ENCODE data around the gene CCKAR.
A peak's percentile ranks its signal among the peaks of the same experiment; 100 is the strongest.

CCKAR gene

GRCh38 chr4:26454961-26455360, 35.3 kb downstream of the CCKAR start:
- H3K4me3 ChIP-seq (ENCODE audit: low read length) = no peak overlapping the region
- H3K9ac ChIP-seq (ENCODE audit: low read depth, low read length) = no peak overlapping the region
- H3K4me1 ChIP-seq (ENCODE audit: control insufficient read depth, insufficient read depth, low read length) = peaks cover 20% of the 10 kb centered on the region
- no peaks in the 10 kb centered on the region for H3K27me3 ChIP-seq (ENCODE audit: control insufficient read depth, insufficient read depth, low read length)
- H3K9me3 ChIP-seq (replicated peaks; ENCODE audit: low read length) = no peaks in the 10 kb centered on the region
- H3K4me2 ChIP-seq (ENCODE audit: low read length) = no peak overlapping the region
- H3K36me3 ChIP-seq (ENCODE audit: insufficient read depth, low read length) = no peaks in the 10 kb centered on the region

- H3K4me2 ChIP-seq (ENCODE audit: low read length) = no peak overlapping the region
- peaks cover 6% of the 10 kb centered on the region for H3K4me1 ChIP-seq (ENCODE audit: control insufficient read depth, insufficient read depth, low read length)
- H3K9me3 ChIP-seq (replicated peaks; ENCODE audit: low read length) = no peaks in the 10 kb centered on the region
- no peak overlapping the region for H3K9ac ChIP-seq (ENCODE audit: low read depth, low read length)
- no peaks in the 10 kb centered on the region for H3K36me3 ChIP-seq (ENCODE audit: insufficient read depth, low read length)
- H3K4me3 ChIP-seq (ENCODE audit: low read length) = no peak overlapping the region
- no peaks in the 10 kb centered on the region for H3K27me3 ChIP-seq (ENCODE audit: control insufficient read depth, insufficient read depth, low read length)
Measured at GRCh38 chr4:26452565-26453531, 37.4 kb downstream of the CCKAR start.

- no peaks in the 10 kb centered on the region for H3K9me3 ChIP-seq (replicated peaks; ENCODE audit: low read length)
- no peak overlapping the region for H3K4me3 ChIP-seq (ENCODE audit: low read length)
- H3K27me3 ChIP-seq (ENCODE audit: control insufficient read depth, insufficient read depth, low read length) = no peaks in the 10 kb centered on the region
- H3K4me1 ChIP-seq (ENCODE audit: control insufficient read depth, insufficient read depth, low read length) = peaks cover 3% of the 10 kb centered on the region
- no peak overlapping the region for H3K4me2 ChIP-seq (ENCODE audit: low read length)
- H3K36me3 ChIP-seq (ENCODE audit: insufficient read depth, low read length) = no peaks in the 10 kb centered on the region
- H3K9ac ChIP-seq (ENCODE audit: low read depth, low read length) = no peak overlapping the region
Measured at GRCh38 chr4:26451597-26451996, 38.7 kb downstream of the CCKAR start.

GRCh38 chr4:26450418-26450817, 39.9 kb downstream of the CCKAR start:
- H3K36me3 ChIP-seq (ENCODE audit: insufficient read depth, low read length) = no peaks in the 10 kb centered on the region
- H3K9ac ChIP-seq (ENCODE audit: low read depth, low read length) = no peak overlapping the region
- no peaks in the 10 kb centered on the region for H3K27me3 ChIP-seq (ENCODE audit: control insufficient read depth, insufficient read depth, low read length)
- H3K4me2 ChIP-seq (ENCODE audit: low read length) = no peak overlapping the region
- no peak overlapping the region for H3K4me3 ChIP-seq (ENCODE audit: low read length)
- H3K4me1 ChIP-seq (ENCODE audit: control insufficient read depth, insufficient read depth, low read length) = peaks cover 3% of the 10 kb centered on the region
- H3K9me3 ChIP-seq (replicated peaks; ENCODE audit: low read length) = no peaks in the 10 kb centered on the region

GRCh38 chr4:26447378-26447777, 42.9 kb downstream of the CCKAR start:
- peaks cover 3% of the 10 kb centered on the region for H3K4me1 ChIP-seq (ENCODE audit: control insufficient read depth, insufficient read depth, low read length)
- no peak overlapping the region for H3K9ac ChIP-seq (ENCODE audit: low read depth, low read length)
- H3K4me2 ChIP-seq (ENCODE audit: low read length) = no peak overlapping the region
- no peaks in the 10 kb centered on the region for H3K36me3 ChIP-seq (ENCODE audit: insufficient read depth, low read length)
- H3K9me3 ChIP-seq (replicated peaks; ENCODE audit: low read length) = no peaks in the 10 kb centered on the region
- H3K27me3 ChIP-seq (ENCODE audit: control insufficient read depth, insufficient read depth, low read length) = no peaks in the 10 kb centered on the region
- H3K4me3 ChIP-seq (ENCODE audit: low read length) = no peak overlapping the region

GRCh38 chr4:26441771-26442170, 48.5 kb downstream of the CCKAR start:
- Histone ChIP-seq H3K27me3 (ENCODE audit: control insufficient read depth, insufficient read depth, low read length) (no peaks in the 10 kb centered on the region), H3K9ac (ENCODE audit: low read depth, low read length) (no peak overlapping the region), H3K36me3 (ENCODE audit: insufficient read depth, low read length) (peaks cover 15% of the 10 kb centered on the region), H3K9me3 (replicated peaks; ENCODE audit: low read length) (no peaks in the 10 kb centered on the region), H3K4me2 (ENCODE audit: low read length) (no peak overlapping the region), H3K4me1 (ENCODE audit: control insufficient read depth, insufficient read depth, low read length) (peaks cover 9% of the 10 kb centered on the region), H3K4me3 (ENCODE audit: low read length) (no peak overlapping the region)

GRCh38 chr4:26441102-26441501, 49.2 kb downstream of the CCKAR start:
- Histone ChIP-seq H3K27me3 (ENCODE audit: control insufficient read depth, insufficient read depth, low read length) (no peaks in the 10 kb centered on the region), H3K9ac (ENCODE audit: low read depth, low read length) (no peak overlapping the region), H3K36me3 (ENCODE audit: insufficient read depth, low read length) (peaks cover 15% of the 10 kb centered on the region), H3K4me3 (ENCODE audit: low read length) (no peak overlapping the region), H3K9me3 (replicated peaks; ENCODE audit: low read length) (no peaks in the 10 kb centered on the region), H3K4me1 (ENCODE audit: control insufficient read depth, insufficient read depth, low read length) (peaks cover 9% of the 10 kb centered on the region), H3K4me2 (ENCODE audit: low read length) (no peak overlapping the region)

GRCh38 chr4:26434030-26434639, 56.1 kb downstream of the CCKAR start:
- Histone ChIP-seq H3K9me3 (replicated peaks; ENCODE audit: low read length) (no peaks in the 10 kb centered on the region), H3K4me2 (ENCODE audit: low read length) (no peak overlapping the region), H3K4me3 (ENCODE audit: low read length) (no peak overlapping the region), H3K4me1 (ENCODE audit: control insufficient read depth, insufficient read depth, low read length) (peaks cover 44% of the 10 kb centered on the region), H3K36me3 (ENCODE audit: insufficient read depth, low read length) (peaks cover 50% of the 10 kb centered on the region), H3K27me3 (ENCODE audit: control insufficient read depth, insufficient read depth, low read length) (no peaks in the 10 kb centered on the region), H3K9ac (ENCODE audit: low read depth, low read length) (peak overlapping the region; percentile 28)

- Histone ChIP-seq H3K4me1 (ENCODE audit: control insufficient read depth, insufficient read depth, low read length) (peaks cover 44% of the 10 kb centered on the region), H3K9me3 (replicated peaks; ENCODE audit: low read length) (no peaks in the 10 kb centered on the region), H3K4me3 (ENCODE audit: low read length) (no peak overlapping the region), H3K36me3 (ENCODE audit: insufficient read depth, low read length) (peaks cover 51% of the 10 kb centered on the region), H3K4me2 (ENCODE audit: low read length) (peak overlapping the region; percentile 3), H3K27me3 (ENCODE audit: control insufficient read depth, insufficient read depth, low read length) (no peaks in the 10 kb centered on the region), H3K9ac (ENCODE audit: low read depth, low read length) (peak overlapping the region; percentile 28)
Measured at GRCh38 chr4:26433556-26433955, 56.7 kb downstream of the CCKAR start.

- no peaks in the 10 kb centered on the region for H3K27me3 ChIP-seq (ENCODE audit: control insufficient read depth, insufficient read depth, low read length)
- H3K36me3 ChIP-seq (ENCODE audit: insufficient read depth, low read length) = peaks cover 43% of the 10 kb centered on the region
- no peak overlapping the region for H3K4me2 ChIP-seq (ENCODE audit: low read length)
- peaks cover 44% of the 10 kb centered on the region for H3K4me1 ChIP-seq (ENCODE audit: control insufficient read depth, insufficient read depth, low read length)
- H3K4me3 ChIP-seq (ENCODE audit: low read length) = no peak overlapping the region
- H3K9ac ChIP-seq (ENCODE audit: low read depth, low read length) = no peak overlapping the region
- no peaks in the 10 kb centered on the region for H3K9me3 ChIP-seq (replicated peaks; ENCODE audit: low read length)
Measured at GRCh38 chr4:26432419-26432818, 57.9 kb downstream of the CCKAR start.

GRCh38 chr4:26431461-26432180, 58.7 kb downstream of the CCKAR start:
- peaks cover 45% of the 10 kb centered on the region for H3K36me3 ChIP-seq (ENCODE audit: insufficient read depth, low read length)
- H3K9me3 ChIP-seq (replicated peaks; ENCODE audit: low read length) = no peaks in the 10 kb centered on the region
- no peak overlapping the region for H3K4me3 ChIP-seq (ENCODE audit: low read length)
- peaks cover 44% of the 10 kb centered on the region for H3K4me1 ChIP-seq (ENCODE audit: control insufficient read depth, insufficient read depth, low read length)
- no peak overlapping the region for H3K4me2 ChIP-seq (ENCODE audit: low read length)
- H3K9ac ChIP-seq (ENCODE audit: low read depth, low read length) = no peak overlapping the region
- H3K27me3 ChIP-seq (ENCODE audit: control insufficient read depth, insufficient read depth, low read length) = no peaks in the 10 kb centered on the region
